Retinal pigment epithelial cell (primary cell): ENCODE data around the gene PDE4D.

Experiments used
- DNase-seq: peaks from one replicate; pipeline ENCODE4 v3.0.0-alpha.2; 2010; ENCODE audit warnings: low read depth
- H3K4me3 ChIP-seq: 2 replicates; pipeline ENCODE4 v1.5.1; 2011; ENCODE audit warnings: mild to moderate bottlenecking, low read length, control low read depth, moderate library complexity
- TF ChIP-seq, protein P1 (sequence below): conservative IDR thresholded peaks from 2 replicates; pipeline ENCODE4 v1.5.1; 2011; ENCODE audit warnings: low read depth, low read length, control low read depth, inconsistent platforms

Gene PDE4D

DNA sequence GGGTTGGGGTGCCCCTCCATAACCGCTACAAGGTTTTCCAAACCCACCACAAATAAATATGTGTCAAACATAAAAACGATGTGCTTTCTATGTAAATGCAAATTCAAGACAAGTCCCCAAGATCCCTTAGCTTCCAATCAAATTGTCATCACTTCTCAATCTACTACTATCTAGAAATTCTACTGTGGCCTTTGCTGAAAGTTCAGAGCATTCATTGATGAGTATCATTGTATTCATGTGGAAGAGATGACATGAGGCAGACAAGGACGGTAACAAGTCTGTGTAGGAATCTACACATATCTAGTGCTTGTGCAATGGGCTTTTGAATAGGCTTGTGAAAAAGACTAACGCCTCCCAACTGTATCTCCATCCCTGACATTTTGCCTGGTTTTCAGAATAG is 524.6 kb downstream of the PDE4D start:
- no peak for DNase-seq
- H3K4me3 ChIP-seq = no peak overlapping the region
- TF ChIP-seq, protein P1, sequence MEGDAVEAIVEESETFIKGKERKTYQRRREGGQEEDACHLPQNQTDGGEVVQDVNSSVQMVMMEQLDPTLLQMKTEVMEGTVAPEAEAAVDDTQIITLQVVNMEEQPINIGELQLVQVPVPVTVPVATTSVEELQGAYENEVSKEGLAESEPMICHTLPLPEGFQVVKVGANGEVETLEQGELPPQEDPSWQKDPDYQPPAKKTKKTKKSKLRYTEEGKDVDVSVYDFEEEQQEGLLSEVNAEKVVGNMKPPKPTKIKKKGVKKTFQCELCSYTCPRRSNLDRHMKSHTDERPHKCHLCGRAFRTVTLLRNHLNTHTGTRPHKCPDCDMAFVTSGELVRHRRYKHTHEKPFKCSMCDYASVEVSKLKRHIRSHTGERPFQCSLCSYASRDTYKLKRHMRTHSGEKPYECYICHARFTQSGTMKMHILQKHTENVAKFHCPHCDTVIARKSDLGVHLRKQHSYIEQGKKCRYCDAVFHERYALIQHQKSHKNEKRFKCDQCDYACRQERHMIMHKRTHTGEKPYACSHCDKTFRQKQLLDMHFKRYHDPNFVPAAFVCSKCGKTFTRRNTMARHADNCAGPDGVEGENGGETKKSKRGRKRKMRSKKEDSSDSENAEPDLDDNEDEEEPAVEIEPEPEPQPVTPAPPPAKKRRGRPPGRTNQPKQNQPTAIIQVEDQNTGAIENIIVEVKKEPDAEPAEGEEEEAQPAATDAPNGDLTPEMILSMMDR = no peak

DNA sequence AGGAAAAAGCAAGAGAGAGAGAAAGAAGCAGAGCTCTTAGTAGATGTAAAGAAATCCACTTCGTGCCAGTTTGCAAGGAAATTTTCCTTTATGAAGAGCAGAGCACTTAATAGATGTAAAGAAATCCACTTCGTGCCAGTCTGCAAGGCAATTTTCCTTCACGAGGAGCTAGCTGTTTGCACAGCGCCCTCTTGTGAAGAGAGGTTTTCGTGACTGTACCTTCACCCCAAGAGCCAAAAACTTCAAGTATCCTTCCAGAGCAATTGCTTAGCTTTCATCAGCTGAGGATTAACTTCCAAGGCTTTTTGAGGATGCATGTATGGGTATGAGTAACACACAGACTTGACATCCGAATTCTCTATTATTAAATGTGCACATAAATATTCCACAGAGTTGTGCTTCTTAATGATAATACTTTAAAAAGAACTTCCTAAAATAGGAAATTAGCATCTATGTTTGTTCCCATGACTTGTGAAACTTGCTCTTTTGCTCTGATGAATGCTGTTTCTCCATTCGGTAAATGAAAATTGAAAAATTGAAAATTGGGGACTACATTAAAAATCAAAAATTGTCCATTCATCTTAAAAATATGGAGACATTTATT is 525.6 kb downstream of the PDE4D start:
- TF ChIP-seq, protein P1 = peak; percentile 89
- DNase-seq = peak; percentile 53
- no peak overlapping the region for H3K4me3 ChIP-seq

DNA sequence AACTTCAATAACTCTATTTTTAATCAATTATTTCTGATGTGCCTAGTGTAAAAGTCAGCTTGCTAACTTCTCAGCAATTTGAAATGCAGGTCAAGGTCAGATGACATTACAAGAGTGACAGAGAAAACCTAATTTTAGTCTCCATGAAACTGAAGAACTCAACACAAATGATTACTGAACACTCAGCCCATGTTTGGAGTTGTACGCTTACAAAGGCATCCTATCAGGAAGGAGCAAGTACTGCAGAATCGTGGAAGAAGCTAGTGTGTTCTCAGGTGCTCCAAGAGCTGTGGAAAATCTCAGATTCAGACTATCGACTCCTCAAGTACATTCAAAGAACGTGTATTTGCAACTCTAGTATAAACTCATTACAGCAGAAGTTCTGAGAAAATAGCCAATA is 526.7 kb downstream of the PDE4D start:
- TF ChIP-seq, protein P1 = no peak

DNA sequence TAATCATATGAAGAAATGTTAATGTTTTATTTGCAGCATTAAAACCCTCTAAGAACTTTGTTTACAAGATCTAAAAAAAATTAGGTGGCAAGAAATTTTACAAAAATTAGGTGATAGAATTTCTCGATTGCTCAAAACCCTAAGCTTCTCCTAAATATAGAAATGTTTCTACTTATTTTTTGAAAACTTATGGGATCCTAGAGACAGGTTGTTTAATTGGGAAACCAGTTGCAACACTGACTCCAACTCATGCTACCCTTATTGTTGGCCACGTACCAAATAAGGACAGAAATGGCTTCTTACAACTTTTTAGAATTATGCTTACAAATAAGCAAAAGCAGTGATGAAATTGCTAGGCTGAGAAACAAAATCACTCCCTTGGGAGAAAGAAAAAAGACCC is 531.1 kb downstream of the PDE4D start:
- H3K4me3 ChIP-seq = no peak overlapping the region
- TF ChIP-seq, protein P1 = no peak
- DNase-seq = no peak

More for the DNA sequence above, 526.7 kb downstream of the PDE4D start:
- no peak overlapping the region for H3K4me3 ChIP-seq
- DNase-seq = no peak

DNA sequence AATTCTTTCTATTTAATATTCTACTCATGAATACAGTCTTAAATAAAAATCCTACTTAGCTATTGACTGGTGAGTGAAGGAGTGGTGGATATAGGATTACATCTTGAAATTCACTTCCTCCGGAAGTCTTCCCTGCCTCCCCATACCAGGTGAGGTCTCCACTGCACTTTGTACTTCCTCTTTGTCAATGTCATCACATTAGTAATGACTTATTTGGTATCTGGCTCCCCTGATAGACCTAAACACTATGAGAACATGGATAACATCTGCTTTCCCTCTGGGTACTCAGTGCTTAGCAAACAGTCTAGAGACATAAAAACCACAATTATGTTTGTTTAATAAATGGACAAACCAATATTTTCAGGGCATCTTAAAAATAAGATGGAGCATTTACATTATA is 532.1 kb downstream of the PDE4D start:
- DNase-seq = no peak
- H3K4me3 ChIP-seq = no peak overlapping the region
- TF ChIP-seq, protein P1 = no peak

DNA sequence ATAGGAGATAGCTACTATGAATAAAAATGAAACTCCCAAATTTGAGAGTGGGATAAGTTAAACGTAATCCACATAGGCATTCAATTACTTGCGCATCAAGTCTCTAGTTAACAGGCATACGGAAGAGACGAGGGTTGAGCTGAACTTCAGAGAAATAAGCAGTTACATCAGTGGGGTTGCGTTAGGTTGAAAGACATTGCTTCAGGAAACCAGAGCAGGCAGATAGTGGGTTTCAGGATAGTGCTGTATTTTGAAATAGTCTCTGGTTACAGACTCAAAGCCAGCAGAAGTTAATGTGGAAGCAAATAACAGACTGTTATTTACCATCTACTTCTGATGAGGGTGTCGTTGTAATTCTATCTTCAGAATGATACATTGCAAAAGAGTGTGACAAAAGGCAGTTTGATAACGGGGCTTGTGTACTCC is 533.4 kb downstream of the PDE4D start:
- TF ChIP-seq, protein P1 = no peak
- no peak overlapping the region for H3K4me3 ChIP-seq
- no peak for DNase-seq
